ENCODE results near the gene TLR9.

The TLR9 gene

GRCh38 chr3:52218454-52218853 lies 7.0 kb downstream of the TLR9 start:
- no peak for DNase-seq (ENCODE audit: low spot score in 2 of 2)
- ATAC-seq, result peak; percentile 66
- Mint-ChIP-seq H3K9me3 (no peaks in the 10 kb centered on the region), H3K4me3 (peak overlapping the region; percentile 72), H3K27ac (peak overlapping the region; percentile 93), H3K36me3 (peaks cover 31% of the 10 kb centered on the region), H3K4me1 (peaks cover 80% of the 10 kb centered on the region)

GRCh38 chr3:52218026-52218425 lies 7.4 kb downstream of the TLR9 start:
- Mint-ChIP-seq H3K36me3 (peaks cover 36% of the 10 kb centered on the region), H3K27ac (peak overlapping the region; percentile 93), H3K9me3 (no peaks in the 10 kb centered on the region), H3K4me1 (peaks cover 76% of the 10 kb centered on the region), H3K4me3 (peak overlapping the region; percentile 72)
- ATAC-seq (no peak), DNase-seq (ENCODE audit: low spot score in 2 of 2) (no peak)

- no peak for ATAC-seq
Measured at GRCh38 chr3:52217409-52217805, 8.0 kb downstream of the TLR9 start.

GRCh38 chr3:52216585-52217408 lies 8.6 kb downstream of the TLR9 start:
- DNase-seq (ENCODE audit: low spot score in 2 of 2) (no peak), ATAC-seq (peak; percentile 64)
- Mint-ChIP-seq H3K4me1 (peaks cover 64% of the 10 kb centered on the region), H3K9me3 (no peaks in the 10 kb centered on the region), H3K36me3 (peaks cover 48% of the 10 kb centered on the region), H3K4me3 (peak overlapping the region; percentile 72), H3K27ac (peak overlapping the region; percentile 93)

More at GRCh38 chr3:52217409-52217805, 8.0 kb downstream of the TLR9 start:
- H3K9me3 Mint-ChIP-seq, result no peaks in the 10 kb centered on the region
- peaks cover 70% of the 10 kb centered on the region for H3K4me1 Mint-ChIP-seq
- peak overlapping the region; percentile 72 for H3K4me3 Mint-ChIP-seq
- H3K36me3 Mint-ChIP-seq, result peaks cover 42% of the 10 kb centered on the region
- no peak for DNase-seq (ENCODE audit: low spot score in 2 of 2)
- H3K27ac Mint-ChIP-seq, result peak overlapping the region; percentile 93

GRCh38 chr3:52215351-52215750 lies 10.1 kb downstream of the TLR9 start:
- peak overlapping the region; percentile 55 for H3K27ac Mint-ChIP-seq
- no peak overlapping the region for H3K4me3 Mint-ChIP-seq
- H3K9me3 Mint-ChIP-seq, result no peaks in the 10 kb centered on the region
- peaks cover 52% of the 10 kb centered on the region for H3K4me1 Mint-ChIP-seq
- H3K36me3 Mint-ChIP-seq, result peaks cover 62% of the 10 kb centered on the region
- no peak for DNase-seq (ENCODE audit: low spot score in 2 of 2)
- ATAC-seq, result no peak

- H3K36me3 Mint-ChIP-seq, result peaks cover 77% of the 10 kb centered on the region
- H3K9me3 Mint-ChIP-seq, result no peaks in the 10 kb centered on the region
- H3K27ac Mint-ChIP-seq, result peak overlapping the region; percentile 55
- DNase-seq (ENCODE audit: low spot score in 2 of 2) (no peak), ATAC-seq (no peak)
- peaks cover 40% of the 10 kb centered on the region for H3K4me1 Mint-ChIP-seq
- H3K4me3 Mint-ChIP-seq, result no peak overlapping the region
Measured at GRCh38 chr3:52213901-52214300, 11.5 kb downstream of the TLR9 start.

- Mint-ChIP-seq H3K36me3 (peaks cover 86% of the 10 kb centered on the region), H3K4me3 (no peak overlapping the region), H3K27ac (peak overlapping the region; percentile 79), H3K4me1 (peaks cover 31% of the 10 kb centered on the region), H3K9me3 (no peaks in the 10 kb centered on the region)
- ATAC-seq (no peak), DNase-seq (ENCODE audit: low spot score in 2 of 2) (no peak)
Measured at GRCh38 chr3:52213005-52213404, 12.4 kb downstream of the TLR9 start.

GRCh38 chr3:52211268-52211891 lies 14.1 kb downstream of the TLR9 start:
- Mint-ChIP-seq H3K9me3 (no peaks in the 10 kb centered on the region), H3K4me1 (peaks cover 15% of the 10 kb centered on the region), H3K27ac (no peak overlapping the region), H3K4me3 (no peak overlapping the region), H3K36me3 (peaks cover 96% of the 10 kb centered on the region)
- no peak for DNase-seq (ENCODE audit: low spot score in 2 of 2)
- ATAC-seq, result no peak

- H3K9me3 Mint-ChIP-seq, result no peaks in the 10 kb centered on the region
- ATAC-seq (no peak), DNase-seq (ENCODE audit: low spot score in 2 of 2) (no peak)
- H3K27ac Mint-ChIP-seq, result peak overlapping the region; percentile 9
- H3K4me3 Mint-ChIP-seq, result no peak overlapping the region
- H3K4me1 Mint-ChIP-seq, result peaks cover 12% of the 10 kb centered on the region
- H3K36me3 Mint-ChIP-seq, result peaks cover 100% of the 10 kb centered on the region
Measured at GRCh38 chr3:52210550-52211046, 14.8 kb downstream of the TLR9 start.

GRCh38 chr3:52210037-52210436 lies 15.4 kb downstream of the TLR9 start:
- Mint-ChIP-seq H3K4me1 (peaks cover 12% of the 10 kb centered on the region), H3K36me3 (peaks cover 100% of the 10 kb centered on the region), H3K27ac (peak overlapping the region; percentile 9), H3K9me3 (no peaks in the 10 kb centered on the region), H3K4me3 (no peak overlapping the region)
- DNase-seq (ENCODE audit: low spot score in 2 of 2), result no peak
- ATAC-seq, result no peak

- H3K4me3 Mint-ChIP-seq, result no peak overlapping the region
- no peak for DNase-seq (ENCODE audit: low spot score in 2 of 2)
- H3K9me3 Mint-ChIP-seq, result no peaks in the 10 kb centered on the region
- ATAC-seq, result no peak
- peaks cover 16% of the 10 kb centered on the region for H3K4me1 Mint-ChIP-seq
- H3K36me3 Mint-ChIP-seq, result peaks cover 100% of the 10 kb centered on the region
- H3K27ac Mint-ChIP-seq, result no peak overlapping the region
Measured at GRCh38 chr3:52208556-52208955, 16.9 kb downstream of the TLR9 start.

- no peak overlapping the region for H3K4me3 Mint-ChIP-seq
- peaks cover 42% of the 10 kb centered on the region for H3K4me1 Mint-ChIP-seq
- DNase-seq (ENCODE audit: low spot score in 2 of 2), result no peak
- H3K36me3 Mint-ChIP-seq, result peaks cover 100% of the 10 kb centered on the region
- H3K27ac Mint-ChIP-seq, result peak overlapping the region; percentile 63
- ATAC-seq, result no peak
- no peaks in the 10 kb centered on the region for H3K9me3 Mint-ChIP-seq
Measured at GRCh38 chr3:52205727-52206372, 19.6 kb downstream of the TLR9 start.

- DNase-seq (ENCODE audit: low spot score in 2 of 2) (no peak), ATAC-seq (peak; percentile 93)
- peaks cover 100% of the 10 kb centered on the region for H3K36me3 Mint-ChIP-seq
- H3K9me3 Mint-ChIP-seq, result no peaks in the 10 kb centered on the region
- peaks cover 51% of the 10 kb centered on the region for H3K4me1 Mint-ChIP-seq
- peak overlapping the region; percentile 63 for H3K27ac Mint-ChIP-seq
- H3K4me3 Mint-ChIP-seq, result no peak overlapping the region
Measured at GRCh38 chr3:52204337-52205073, 20.9 kb downstream of the TLR9 start.

- peaks cover 100% of the 10 kb centered on the region for H3K36me3 Mint-ChIP-seq
- H3K4me1 Mint-ChIP-seq, result peaks cover 59% of the 10 kb centered on the region
- DNase-seq (ENCODE audit: low spot score in 2 of 2) (no peak), ATAC-seq (no peak)
- H3K9me3 Mint-ChIP-seq, result no peaks in the 10 kb centered on the region
- H3K27ac Mint-ChIP-seq, result peak overlapping the region; percentile 68
- no peak overlapping the region for H3K4me3 Mint-ChIP-seq
Measured at GRCh38 chr3:52203701-52204100, 21.7 kb downstream of the TLR9 start.
